GM12873 (cell line): ENCODE data around the gene LAMA2.

Experiments used
- TF ChIP-seq, protein P1 (sequence below): IDR thresholded peaks from 2 replicates; pipeline ENCODE4 v1.5.1; 2012; ENCODE audit warnings: low read depth, mild to moderate bottlenecking, moderate library complexity, low read length, control low read depth; ENCODE audit not compliant: insufficient read depth; ENCODE audit errors: missing control alignments

Gene LAMA2

GRCh38 chr6:129565811-129566210 lies 682.9 kb downstream of the LAMA2 start:
- TF ChIP-seq, protein P1, sequence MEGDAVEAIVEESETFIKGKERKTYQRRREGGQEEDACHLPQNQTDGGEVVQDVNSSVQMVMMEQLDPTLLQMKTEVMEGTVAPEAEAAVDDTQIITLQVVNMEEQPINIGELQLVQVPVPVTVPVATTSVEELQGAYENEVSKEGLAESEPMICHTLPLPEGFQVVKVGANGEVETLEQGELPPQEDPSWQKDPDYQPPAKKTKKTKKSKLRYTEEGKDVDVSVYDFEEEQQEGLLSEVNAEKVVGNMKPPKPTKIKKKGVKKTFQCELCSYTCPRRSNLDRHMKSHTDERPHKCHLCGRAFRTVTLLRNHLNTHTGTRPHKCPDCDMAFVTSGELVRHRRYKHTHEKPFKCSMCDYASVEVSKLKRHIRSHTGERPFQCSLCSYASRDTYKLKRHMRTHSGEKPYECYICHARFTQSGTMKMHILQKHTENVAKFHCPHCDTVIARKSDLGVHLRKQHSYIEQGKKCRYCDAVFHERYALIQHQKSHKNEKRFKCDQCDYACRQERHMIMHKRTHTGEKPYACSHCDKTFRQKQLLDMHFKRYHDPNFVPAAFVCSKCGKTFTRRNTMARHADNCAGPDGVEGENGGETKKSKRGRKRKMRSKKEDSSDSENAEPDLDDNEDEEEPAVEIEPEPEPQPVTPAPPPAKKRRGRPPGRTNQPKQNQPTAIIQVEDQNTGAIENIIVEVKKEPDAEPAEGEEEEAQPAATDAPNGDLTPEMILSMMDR = no peak
